Mucosa of descending colon (tissue), 3 donors: Measurements from ENCODE around the gene MPEG1. TPM values are rescaled to one million over a fixed set of nuclear protein-coding genes. Genes with fewer than 3 reads are reported as not detected.

Experiments
- ATAC-seq: fragments of 200-7000 bp; cut with Tn5 transposase; one replicate; pipeline ENCODE4 v1.9.1; 2020; ENCODE audit warnings: mild to moderate bottlenecking, moderate library complexity
- DNase-seq, 3 donors: peaks; one replicate each; pipeline ENCODE4 v3.0.0-alpha.2; 2020
- H3K36me3 ChIP-seq: fragments of 200-600 bp; one replicate; pipeline ENCODE4 v1.8.0; 2021; ENCODE audit warnings: low read depth, mild to moderate bottlenecking
- H3K4me1 ChIP-seq: fragments of 200-600 bp; one replicate; pipeline ENCODE4 v1.8.0; 2021; ENCODE audit warnings: low read depth, mild to moderate bottlenecking
- H3K4me3 ChIP-seq: fragments of 200-600 bp; one replicate; pipeline ENCODE4 v1.8.0; 2021; ENCODE audit warnings: mild to moderate bottlenecking
- H3K9me3 ChIP-seq: fragments of 200-600 bp; one replicate; pipeline ENCODE4 v1.8.0; 2021; ENCODE audit warnings: mild to moderate bottlenecking
- intact Hi-C, 2 donors: fragments of 100-400 bp; cut with DNase I in 1 of 2; cut with micrococcal nuclease in 1 of 2; formaldehyde crosslinking; loops; one replicate each; pipeline versions ENCODE4 v1.11.0 to v1.11.1; 2022; cut with DNase I, micrococcal nuclease
- total RNA-seq, 3 donors: library from RNA; stranded (reverse); fragmentation: NEBNext Ultra II Directional in 2 of 3; extraction: Animal tissue kit (Norgen Biotek cat#: 25700) in 2 of 3; gene quantifications; one replicate each; pipeline versions ENCODE4 v1.2.1 to v1.2.4, GENCODE V29; 2021 to 2023
- TF ChIP-seq, protein P1 (sequence below): fragments of 200-600 bp; IDR thresholded peaks from one replicate; pipeline ENCODE4 v1.8.0; 2022; ENCODE audit warnings: antibody characterized with exemption, mild to moderate bottlenecking
- donor health status: DM: no; HTN: no; CAD: no; lungs with moderate emphysema.
- donor health status: DM: no; HTN: no; CAD: no.
- donor health status: DM: no; HTN: yes; CAD: no.

Gene MPEG1
- total RNA-seq, 3 donors from 2014 or later, result 8.7 to 30.8 (median 21.9) TPM

DNA sequence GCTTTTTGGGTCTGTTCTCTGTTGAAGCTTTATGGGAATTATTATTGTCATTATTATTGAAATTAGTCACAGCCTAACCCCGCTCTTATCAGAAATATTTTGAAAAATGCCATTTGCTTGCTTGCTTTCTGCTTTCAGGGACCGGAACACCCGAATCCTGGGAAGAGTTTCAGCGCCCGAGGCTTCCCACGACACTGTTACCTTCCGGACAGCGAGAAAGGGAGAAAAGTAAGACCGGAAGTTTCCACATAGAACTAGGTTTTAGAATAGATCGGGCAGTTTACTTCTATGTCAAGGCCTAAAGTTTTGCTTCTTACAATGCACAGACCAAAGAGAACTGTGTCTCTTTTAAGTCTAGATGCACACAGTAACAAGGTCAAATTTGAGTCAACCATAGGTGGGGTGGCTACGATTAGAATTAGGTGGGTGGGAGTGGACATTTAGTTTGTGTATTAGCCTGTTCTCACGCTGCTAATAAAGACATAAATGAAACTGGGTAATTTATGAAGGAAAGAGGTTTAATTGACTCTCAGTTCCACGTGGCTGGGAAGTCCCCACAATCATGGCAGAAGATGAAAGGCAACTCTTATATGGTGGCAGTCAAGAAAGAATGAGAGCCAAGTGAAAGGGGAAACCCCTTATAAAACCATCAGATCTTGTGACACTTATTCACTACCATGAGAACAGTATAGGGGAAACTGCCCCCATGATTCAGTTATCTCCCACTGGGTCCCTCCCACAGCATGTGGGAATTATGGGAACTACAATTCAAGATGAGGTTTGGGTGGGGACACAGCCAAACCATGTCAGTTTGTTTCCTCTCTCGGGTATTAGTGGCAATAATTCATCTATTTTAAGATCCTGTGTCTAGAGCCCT lies 12.9 kb downstream of the MPEG1 start:
- TF ChIP-seq, protein P1, sequence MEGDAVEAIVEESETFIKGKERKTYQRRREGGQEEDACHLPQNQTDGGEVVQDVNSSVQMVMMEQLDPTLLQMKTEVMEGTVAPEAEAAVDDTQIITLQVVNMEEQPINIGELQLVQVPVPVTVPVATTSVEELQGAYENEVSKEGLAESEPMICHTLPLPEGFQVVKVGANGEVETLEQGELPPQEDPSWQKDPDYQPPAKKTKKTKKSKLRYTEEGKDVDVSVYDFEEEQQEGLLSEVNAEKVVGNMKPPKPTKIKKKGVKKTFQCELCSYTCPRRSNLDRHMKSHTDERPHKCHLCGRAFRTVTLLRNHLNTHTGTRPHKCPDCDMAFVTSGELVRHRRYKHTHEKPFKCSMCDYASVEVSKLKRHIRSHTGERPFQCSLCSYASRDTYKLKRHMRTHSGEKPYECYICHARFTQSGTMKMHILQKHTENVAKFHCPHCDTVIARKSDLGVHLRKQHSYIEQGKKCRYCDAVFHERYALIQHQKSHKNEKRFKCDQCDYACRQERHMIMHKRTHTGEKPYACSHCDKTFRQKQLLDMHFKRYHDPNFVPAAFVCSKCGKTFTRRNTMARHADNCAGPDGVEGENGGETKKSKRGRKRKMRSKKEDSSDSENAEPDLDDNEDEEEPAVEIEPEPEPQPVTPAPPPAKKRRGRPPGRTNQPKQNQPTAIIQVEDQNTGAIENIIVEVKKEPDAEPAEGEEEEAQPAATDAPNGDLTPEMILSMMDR, result no peak
- no peak for DNase-seq
- intact Hi-C loops, result no loop called here

DNA sequence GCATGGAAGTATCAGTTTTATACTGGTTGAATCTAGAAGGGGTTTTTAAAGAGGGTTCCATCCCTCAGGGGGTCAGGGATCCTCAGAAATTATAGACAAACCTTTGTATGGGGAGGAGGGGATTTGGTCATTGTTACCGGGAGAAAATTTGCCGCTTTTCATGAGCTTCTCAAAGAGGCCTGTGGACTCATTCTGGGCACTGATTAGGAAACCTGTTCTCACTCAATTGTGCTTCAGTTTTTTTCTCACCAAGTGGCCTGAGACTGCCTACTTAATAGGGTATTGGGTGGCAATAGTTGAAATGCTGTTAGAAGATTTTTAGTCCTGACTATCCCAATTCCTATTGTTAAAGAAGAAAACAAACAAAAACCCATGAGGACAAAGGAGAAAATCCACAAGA lies 14.0 kb downstream of the MPEG1 start:
- H3K9me3 ChIP-seq, result no peaks in the 10 kb centered on the region
- peaks cover 5% of the 10 kb centered on the region for H3K36me3 ChIP-seq
- H3K4me3 ChIP-seq, result no peak overlapping the region
- intact Hi-C loops, result no loop called here
- TF ChIP-seq, protein P1, result no peak
- peaks cover 3% of the 10 kb centered on the region for H3K4me1 ChIP-seq
- ATAC-seq (no peak), DNase-seq (no peak)

More for the DNA sequence above, 12.9 kb downstream of the MPEG1 start:
- peaks cover 8% of the 10 kb centered on the region for H3K36me3 ChIP-seq
- H3K4me1 ChIP-seq, result peaks cover 3% of the 10 kb centered on the region
- no peak overlapping the region for H3K4me3 ChIP-seq
- H3K9me3 ChIP-seq, result no peaks in the 10 kb centered on the region
- no peak for ATAC-seq

DNA sequence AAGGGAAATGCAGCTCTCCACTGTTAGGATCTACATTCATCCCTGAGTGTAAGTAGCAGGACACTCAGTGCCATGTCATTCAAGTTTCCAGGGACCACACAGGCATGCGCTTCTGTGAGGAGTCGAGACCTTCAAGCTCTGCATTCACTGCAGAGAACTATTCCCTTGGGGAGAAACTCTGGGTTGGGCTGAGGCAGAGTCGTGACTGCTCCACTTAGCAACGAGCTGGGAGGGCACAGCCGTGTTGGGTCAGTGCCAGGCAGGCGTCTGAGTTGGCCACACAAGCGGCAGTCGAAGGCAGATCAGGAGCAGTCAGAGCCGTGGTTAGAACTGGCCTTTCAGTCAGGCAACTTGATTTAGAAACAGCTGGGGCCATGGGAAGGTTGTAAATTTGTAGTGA lies 14.7 kb downstream of the MPEG1 start:
- peaks cover 3% of the 10 kb centered on the region for H3K4me1 ChIP-seq
- H3K36me3 ChIP-seq, result peaks cover 5% of the 10 kb centered on the region
- TF ChIP-seq, protein P1, result no peak
- DNase-seq (no peak), ATAC-seq (peak; percentile 40)
- intact Hi-C loops, result no loop called here
- H3K9me3 ChIP-seq, result no peaks in the 10 kb centered on the region
- H3K4me3 ChIP-seq, result no peak overlapping the region

DNA sequence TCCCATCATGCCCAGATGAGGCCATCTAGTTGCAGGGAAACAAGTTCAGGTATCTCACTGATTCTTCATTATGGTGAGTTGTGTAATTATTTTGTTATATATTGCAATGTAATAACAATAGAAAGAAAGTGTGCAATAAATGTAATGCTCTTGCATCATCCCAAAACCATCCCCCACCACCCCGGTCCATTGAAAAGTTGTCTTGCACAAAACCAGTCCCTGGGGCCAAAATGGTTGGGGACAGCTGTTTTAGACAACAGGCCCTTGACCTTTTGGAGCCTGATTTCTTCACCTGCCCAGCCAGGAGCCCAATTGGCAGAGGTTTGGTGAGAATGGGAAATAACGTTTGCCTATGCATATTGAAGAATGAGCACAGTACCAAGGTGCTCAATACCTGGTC lies 15.9 kb downstream of the MPEG1 start:
- Histone ChIP-seq H3K4me3 (no peak overlapping the region), H3K36me3 (peaks cover 5% of the 10 kb centered on the region), H3K4me1 (peaks cover 6% of the 10 kb centered on the region), H3K9me3 (no peaks in the 10 kb centered on the region)
- TF ChIP-seq, protein P1, result no peak
- ATAC-seq (no peak), DNase-seq (no peak)
- intact Hi-C loops, result no loop called here

DNA sequence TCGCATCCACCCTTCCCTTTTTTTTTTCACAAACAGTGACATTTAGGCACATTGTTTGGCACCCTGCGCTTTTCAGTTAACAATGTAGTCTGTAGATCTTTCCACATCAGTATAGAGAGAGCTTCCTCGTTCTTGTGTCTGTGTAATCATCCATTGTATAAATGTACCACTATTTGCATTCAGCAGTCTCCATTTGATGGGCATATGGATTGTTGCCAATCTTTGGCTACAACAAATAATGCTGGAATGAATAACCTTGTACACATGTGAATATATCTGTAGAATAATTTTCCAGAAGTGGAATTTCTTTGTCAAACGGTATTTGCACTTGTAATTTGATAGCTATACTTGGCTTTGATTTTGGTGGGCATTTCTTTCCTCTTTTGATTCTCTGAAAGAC lies 17.1 kb downstream of the MPEG1 start:
- TF ChIP-seq, protein P1, result no peak
- intact Hi-C loops, result no loop called here
- Histone ChIP-seq H3K9me3 (no peaks in the 10 kb centered on the region), H3K4me3 (no peak overlapping the region), H3K36me3 (peaks cover 5% of the 10 kb centered on the region), H3K4me1 (peaks cover 13% of the 10 kb centered on the region)
- DNase-seq (no peak), ATAC-seq (no peak)
